Suppressor macrophage treated with lipopolysaccharide for 1 hour (primary cell): ENCODE measurements around the gene TRAPPC11.
A peak's percentile ranks its signal among the peaks of the same experiment; 100 is the strongest.
"Not testable (repeated sequence)": the region's sequence is repeated elsewhere in the genome, so short reads cannot be mapped to it uniquely, and the experiment has no call there.

Experiments
- DNase-seq, 3 donors: peaks; one replicate each; pipeline ENCODE4 v3.0.0-alpha.2; 2020 to 2022

The TRAPPC11 gene

DNA sequence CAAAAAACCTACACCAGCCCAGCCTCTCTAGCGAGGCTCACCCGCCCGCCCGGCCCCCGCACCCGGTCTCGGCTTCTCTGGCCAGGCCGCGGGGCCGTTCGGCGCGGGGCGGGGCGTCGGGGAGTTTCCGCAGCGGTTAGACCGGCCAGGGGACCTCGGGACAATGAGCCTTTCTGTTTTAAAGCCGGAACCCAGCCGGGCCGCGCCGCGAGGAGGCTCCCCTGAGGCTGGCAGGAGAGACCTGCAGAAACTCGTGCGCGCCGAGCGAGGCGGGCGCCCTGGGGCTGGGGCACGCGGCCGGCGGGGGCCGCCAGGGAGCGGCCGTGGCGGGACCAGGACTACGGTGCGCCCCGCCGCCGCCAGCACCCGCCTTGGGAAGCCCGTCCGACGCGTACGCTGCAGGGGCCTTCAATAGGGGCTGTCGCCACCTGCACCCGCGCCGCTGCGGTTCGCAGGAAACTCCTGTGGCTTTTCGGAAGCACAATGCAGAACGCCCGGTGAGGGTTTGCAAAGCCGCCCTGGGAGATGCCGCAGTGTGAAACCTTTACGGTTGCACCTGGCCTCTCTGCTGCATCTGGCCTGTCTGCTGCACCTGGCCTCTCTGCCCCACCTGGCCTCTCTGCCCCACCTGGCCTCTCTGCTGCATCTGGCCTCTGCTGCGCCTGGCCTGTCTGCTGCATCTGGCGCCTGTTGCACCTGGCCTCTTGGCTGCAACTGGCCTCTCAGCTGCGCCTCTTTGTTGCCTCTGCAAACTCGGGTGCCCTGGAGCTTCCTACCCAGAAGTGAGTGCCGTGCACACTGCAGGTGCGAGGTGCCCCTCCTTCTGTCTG lies 63.9 kb downstream of the TRAPPC11 start:
- DNase-seq = peak; percentile 89 to 95 (median 89)

DNA sequence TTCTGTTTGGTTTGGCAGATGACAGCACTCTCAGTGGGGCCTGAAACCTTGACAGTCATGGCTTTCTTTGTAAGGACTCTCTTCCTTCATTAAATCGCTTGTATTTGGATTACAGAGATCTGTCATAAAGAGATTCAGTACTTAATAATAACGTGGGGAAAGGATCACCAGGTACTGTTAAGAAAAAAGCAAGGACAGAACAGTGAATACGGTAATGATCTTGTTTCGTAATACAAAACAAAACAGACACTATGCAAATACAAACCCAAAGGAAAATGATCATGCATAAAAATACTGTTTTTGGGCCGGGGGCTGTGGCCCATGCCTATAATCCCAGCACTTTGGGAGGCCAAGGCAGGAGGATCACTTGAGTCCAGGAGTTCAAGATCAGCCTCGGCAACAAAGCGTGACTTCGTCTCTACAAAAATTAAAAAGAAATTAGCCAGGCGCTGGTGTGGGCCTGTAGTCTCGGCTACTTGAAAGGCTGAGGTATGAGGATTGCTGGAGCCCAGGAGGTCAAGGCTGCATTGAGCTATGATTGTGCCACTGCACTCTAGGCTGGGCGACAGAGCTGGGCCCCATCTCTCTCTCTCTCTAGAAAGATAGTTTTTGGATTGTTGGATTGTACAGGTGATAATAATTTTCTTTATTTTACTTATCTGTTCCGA lies 64.6 kb downstream of the TRAPPC11 start:
- no peak for DNase-seq

GRCh38 chr4:183725585-183725984 lies 66.5 kb downstream of the TRAPPC11 start:
- DNase-seq = not testable (repeated sequence)

DNA sequence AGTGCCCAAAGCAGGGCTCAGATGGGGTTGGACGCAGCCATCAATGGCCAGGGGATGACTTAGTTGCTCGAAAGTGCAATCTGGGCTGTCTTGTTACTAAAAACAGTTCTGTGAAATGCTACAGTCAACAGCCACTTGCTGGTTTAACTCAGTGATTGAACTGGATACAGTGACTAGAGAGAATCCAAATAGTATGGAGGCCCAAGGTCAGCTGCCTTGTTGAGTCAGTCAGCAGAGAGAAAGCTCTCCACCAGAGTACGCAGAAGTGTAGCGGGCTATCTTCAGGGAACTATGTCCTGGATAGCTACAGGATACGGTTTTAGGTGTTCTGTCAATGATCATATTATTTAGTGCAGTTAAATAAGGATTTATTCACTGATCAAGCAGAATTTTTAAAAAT lies 68.4 kb downstream of the TRAPPC11 start:
- DNase-seq = no peak

- DNase-seq = no peak
These were observed 69.4 kb downstream of the TRAPPC11 start for GRCh38 chr4:183728223-183729068.

GRCh38 chr4:183729069-183729406 lies 69.9 kb downstream of the TRAPPC11 start:
- DNase-seq = no peak

DNA sequence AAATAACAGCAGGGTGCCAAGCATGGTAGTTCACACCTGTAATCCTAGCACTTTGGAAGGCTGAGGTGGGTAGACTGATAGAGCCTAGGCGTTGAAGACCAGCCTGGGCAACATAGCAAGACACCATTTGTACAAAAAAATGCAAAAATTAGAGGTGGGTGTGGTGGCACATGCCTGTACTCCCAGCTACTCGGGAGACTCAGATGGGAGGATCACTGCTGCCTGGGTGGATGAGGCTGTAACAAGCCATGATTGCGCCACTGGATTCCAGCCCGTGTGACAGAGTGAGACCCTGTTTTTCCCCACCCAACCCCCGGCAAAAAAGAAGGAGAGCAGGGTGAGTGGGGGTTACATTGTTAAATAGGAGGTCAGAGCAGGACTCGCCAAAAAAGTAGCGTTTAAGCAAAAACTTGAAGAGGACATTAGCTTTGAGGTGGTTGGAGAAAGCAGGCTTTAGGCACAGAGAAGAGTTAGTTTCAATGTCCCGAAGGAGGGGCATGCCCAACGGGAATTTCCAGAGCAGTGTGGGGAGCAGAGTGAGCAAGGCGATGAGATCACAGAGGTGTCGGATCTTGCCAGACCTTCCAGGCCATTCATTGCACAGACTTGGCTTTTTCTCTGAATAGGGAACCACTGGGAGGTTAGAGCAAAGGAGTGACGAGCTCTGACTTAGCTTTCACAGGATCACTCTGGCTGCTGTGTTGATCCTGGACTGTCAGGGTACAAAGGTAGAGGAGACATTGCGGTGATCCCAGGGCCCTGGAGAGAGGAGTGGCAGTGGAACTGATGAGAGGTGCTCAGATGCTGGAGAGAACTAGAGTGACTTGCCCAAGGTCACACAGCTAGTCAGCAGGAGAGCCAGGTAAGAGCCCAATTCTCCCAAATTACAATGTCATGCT lies 70.6 kb downstream of the TRAPPC11 start:
- peak; percentile 46 to 82 (median 75) for DNase-seq

DNA sequence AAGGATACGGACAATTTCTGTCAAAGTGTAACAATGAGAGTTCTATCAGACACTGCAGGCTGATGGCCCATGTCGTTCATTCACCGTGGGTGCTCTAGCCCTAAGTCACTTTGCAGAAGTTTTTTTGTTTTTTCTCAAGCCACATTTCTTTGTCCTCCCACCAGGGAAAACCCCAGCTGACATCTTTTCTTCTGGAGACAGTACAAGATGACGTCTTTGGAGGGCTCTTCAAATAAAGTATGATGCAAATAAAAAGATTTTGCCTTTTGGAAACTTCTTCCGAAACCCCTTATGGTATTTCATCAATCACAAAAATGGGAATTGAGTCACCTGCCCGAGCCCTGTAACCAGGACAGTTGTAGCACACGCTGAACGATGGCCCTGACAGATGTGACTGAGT lies 73.2 kb downstream of the TRAPPC11 start:
- peak; percentile 33 to 66 (median 47) for DNase-seq

- no peak for DNase-seq
These were observed 74.1 kb downstream of the TRAPPC11 start for GRCh38 chr4:183733181-183733580.

DNA sequence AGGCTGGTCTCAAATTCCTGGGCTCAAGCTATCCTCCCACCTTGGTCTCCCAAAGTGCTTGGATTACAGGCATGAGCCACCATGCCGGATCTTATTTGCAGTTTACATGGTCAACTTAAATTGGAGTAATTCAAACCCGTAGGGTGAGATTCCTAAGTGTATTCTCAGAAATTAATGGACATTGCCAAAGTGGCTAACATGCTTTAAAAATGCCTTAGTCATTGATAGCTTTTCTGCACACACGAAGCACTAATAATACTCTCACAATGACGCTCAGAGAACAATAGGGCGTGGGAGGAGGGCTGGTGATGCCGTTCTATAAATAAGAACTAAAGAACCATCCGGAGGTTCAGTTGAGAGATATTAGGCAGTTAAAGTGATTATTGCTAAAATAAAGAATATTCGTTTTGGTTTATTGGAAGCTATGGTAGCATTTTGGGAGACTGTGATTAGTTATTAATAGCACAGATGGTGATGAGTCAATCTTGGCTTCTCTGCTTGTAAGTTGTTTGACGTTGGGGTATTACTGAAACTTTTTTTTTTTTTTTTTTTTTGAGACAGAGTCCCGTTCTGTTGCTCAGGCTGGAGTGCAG lies 79.1 kb downstream of the TRAPPC11 start:
- DNase-seq = no peak

- DNase-seq = peak in 1 of 3 donors; percentile 13
These were observed 79.9 kb downstream of the TRAPPC11 start for GRCh38 chr4:183738961-183739360.

DNA sequence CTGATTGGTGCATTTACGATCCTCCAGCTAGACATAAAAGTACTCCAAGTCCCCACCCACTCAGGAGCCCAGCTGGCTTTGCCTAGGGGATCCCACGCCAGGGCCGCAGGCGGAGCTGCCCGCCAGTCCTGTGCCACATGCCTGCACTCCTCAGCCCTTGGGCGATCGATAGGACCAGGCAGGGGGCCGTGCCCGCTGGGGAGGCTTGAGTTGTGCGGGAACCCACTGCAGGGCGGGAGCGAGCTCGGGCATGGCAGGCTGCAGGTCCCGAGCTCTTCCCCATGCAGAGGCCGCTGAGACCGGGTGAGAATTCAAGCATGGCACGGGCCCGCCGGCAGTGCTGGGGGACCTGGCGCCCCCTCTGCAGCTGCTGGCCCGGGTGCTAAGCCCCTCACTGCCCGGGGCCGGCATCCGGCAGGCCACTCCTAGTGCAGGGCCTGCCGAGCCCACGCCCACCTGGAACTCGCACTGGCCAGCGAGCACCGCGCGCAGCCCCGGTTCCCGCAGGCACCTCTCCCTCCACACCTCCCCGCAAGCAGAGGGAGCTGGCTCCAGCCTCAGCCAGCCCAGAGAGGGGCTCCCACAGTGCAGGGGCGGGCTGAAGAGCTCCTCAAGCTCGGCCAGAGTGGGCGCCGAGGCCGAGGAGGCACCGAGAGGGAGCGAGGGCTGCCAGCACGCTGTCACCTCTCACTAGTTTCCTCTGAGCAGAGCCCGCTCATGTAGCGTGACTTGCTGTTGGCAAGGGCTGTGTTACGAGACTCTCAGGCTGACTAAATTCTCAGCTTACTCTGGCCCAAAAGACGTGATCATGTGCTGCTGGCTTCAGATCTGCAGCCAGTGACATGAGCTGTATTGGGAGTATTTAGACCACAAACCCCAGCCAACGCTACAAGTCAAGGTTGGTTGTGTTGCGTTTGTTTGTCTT lies 87.5 kb downstream of the TRAPPC11 start:
- DNase-seq = no peak

GRCh38 chr4:183747380-183747779 lies 88.3 kb downstream of the TRAPPC11 start:
- no peak for DNase-seq

DNA sequence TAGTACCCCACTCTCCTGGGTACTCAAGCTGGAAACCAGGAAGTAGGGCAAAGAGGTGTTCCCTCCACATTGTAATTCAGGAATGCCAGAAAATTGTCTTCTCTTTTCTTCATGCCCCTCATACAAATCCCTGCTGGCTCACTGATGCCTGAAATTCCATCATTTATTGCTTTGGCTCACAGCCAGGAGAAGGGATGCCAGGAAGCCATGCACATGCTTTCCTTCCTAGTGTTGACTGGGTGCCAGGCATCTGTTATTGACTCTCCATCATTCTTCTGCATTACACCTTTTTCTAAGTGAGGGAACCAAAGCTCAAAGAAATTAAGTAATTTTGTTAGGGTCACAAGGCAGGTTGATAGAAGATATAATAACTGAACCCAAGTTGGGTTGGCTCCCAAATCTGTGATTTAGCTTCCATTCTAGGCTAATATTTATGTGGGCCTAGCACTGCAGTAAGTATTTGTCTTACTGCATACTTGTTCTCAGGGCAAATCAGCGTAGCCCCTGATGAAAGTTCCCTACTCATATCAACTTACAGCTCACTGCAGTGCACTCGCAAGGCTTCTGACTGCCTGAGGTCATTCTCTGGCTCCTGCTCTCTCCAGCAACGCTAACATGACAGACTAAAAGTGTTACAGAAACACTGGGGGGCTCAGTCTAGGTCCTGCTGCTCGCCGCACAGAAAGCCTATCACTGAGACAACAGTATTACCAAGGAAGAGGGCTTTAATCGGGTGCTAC lies 89.0 kb downstream of the TRAPPC11 start:
- DNase-seq = no peak

DNA sequence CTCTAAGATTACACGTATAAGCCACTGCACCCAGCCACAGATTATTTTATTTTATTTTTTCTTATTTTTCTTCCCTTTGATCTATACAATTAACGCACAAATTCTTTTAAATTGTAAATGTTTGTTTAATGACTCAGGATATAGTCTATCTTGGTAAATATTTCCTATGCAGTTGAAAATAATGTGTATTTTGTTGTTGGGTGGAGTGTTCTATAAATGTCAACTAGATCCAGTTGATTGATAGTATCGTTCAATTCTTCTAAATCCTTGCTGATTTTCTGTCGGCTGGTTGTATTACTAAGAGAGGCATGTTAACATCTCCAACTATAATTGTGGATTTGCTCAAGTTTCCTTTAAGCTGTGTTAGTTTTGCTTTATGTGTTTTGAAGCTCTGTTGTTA lies 92.0 kb downstream of the TRAPPC11 start:
- no peak for DNase-seq

GRCh38 chr4:183755596-183755995 lies 96.5 kb downstream of the TRAPPC11 start:
- DNase-seq = no peak

GRCh38 chr4:183757060-183757459 lies 98.0 kb downstream of the TRAPPC11 start:
- no peak for DNase-seq

DNA sequence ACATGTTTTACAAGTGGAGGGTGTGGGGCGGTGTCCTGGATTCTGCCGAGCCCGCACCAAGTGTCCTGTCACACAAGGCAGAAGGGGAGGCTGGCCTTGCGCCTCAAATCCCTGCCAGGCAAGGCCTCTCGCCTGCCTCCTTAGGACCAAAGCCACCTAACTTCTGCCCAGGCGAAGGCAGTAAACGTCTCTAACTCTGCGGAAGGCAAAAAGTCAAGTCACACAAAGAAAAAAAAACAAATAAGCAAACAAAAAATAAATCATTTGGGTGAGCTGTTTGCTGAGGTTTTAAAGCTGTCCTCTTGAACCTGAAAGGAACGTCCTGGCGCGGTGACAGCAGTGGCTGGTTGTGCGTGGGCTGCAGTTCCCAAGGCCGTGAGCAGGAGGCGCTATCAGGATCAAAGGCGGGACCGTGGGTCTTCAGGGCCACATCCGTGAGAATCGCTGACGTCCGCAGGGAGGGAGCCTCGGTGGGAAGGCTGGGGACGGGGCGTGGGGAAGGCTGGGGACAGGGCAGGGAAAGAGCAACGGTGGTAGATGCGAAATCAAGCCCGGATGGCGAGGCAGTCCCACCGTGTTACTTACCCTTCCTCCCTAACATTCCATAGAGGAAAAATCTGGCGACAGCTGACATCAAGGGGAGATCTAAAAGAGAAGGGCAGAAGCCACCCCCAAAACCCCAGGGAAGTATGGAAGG lies 99.1 kb downstream of the TRAPPC11 start:
- no peak for DNase-seq

GRCh38 chr4:183758758-183759447 lies 99.8 kb downstream of the TRAPPC11 start:
- DNase-seq = no peak
